H1 (cell line): ENCODE data around the gene SLC24A1. TPM values are rescaled to one million over a fixed set of nuclear protein-coding genes. Genes with fewer than 3 reads are reported as not detected.

Experiments used
- CTCF ChIA-PET: fragments of 300-600 bp; sonication (Branson Sonifier 250); formaldehyde crosslinking; loops from one replicate; lab custom pipeline; 2021; ENCODE audit not compliant: partially characterized antibody; lab: Charles Lee
- POLR2A ChIA-PET: fragments of 300-600 bp; sonication (Branson Sonifier 250); formaldehyde crosslinking; loops from one replicate; lab custom pipeline; 2021; ENCODE audit warnings: inconsistent platforms; ENCODE audit not compliant: partially characterized antibody; lab: Charles Lee
- DNase-seq, 2 experiments: peaks; one replicate each; pipeline versions ENCODE4 v3.0.0 to v3.0.0-alpha.2; 2010 to 2022; ENCODE audit warnings: low spot score in 2 of 2, low read depth in 1 of 2, mixed read lengths in 1 of 2
- FAIRE-seq: peaks from 2 replicates; lab custom pipeline; 2011; peaks lifted over from hg19 to GRCh38; lab: Jason Lieb, UNC
- H2AFZ ChIP-seq: 2 replicates; pipeline ENCODE4 v1.8.1; 2012; ENCODE audit warnings: low read length, inconsistent platforms
- H2AK5ac ChIP-seq: 2 replicates; pipeline ENCODE4 v1.6.1; 2013; ENCODE audit warnings: low read depth, low read length
- H2BK120ac ChIP-seq: replicated peaks from 2 replicates; pipeline ENCODE3; 2013; ENCODE audit warnings: low read depth, low read length, inconsistent platforms
- H2BK12ac ChIP-seq: 2 replicates; pipeline ENCODE4 v1.6.1; 2013; ENCODE audit warnings: low read depth, low read length
- H2BK15ac ChIP-seq: 2 replicates; pipeline ENCODE4 v1.6.1; 2013; ENCODE audit warnings: low read length
- H2BK20ac ChIP-seq: 2 replicates; pipeline ENCODE4 v1.6.1; 2013; ENCODE audit warnings: low read length
- H2BK5ac ChIP-seq: 2 replicates; pipeline ENCODE4 v1.6.1; 2013; ENCODE audit warnings: low read depth, low read length
- H3K14ac ChIP-seq: 2 replicates; pipeline ENCODE4 v1.6.1; 2013; ENCODE audit warnings: inconsistent platforms; ENCODE audit not compliant: insufficient read length
- H3K18ac ChIP-seq: 2 replicates; pipeline ENCODE4 v1.6.1; 2013; ENCODE audit warnings: low read length; ENCODE audit errors: extremely low read depth
- H3K23ac ChIP-seq: 2 replicates; pipeline ENCODE4 v1.6.1; 2013; ENCODE audit warnings: inconsistent platforms; ENCODE audit not compliant: insufficient read length
- H3K23me2 ChIP-seq: 2 replicates; pipeline ENCODE4 v1.6.1; 2013; ENCODE audit warnings: low read depth, low read length
- H3K27ac ChIP-seq: 2 replicates; pipeline ENCODE4 v1.6.1; 2011; ENCODE audit warnings: low read depth, low read length, inconsistent platforms
- H3K27me3 ChIP-seq, 4 experiments: replicated peaks in 1 of 4; 1 replicate in 1 of 4; 2 replicates in 3 of 4; pipeline versions ENCODE4 v1.6.1 to v1.8.1; 2011 to 2013; ENCODE audit warnings: low read length in 3 of 4, mild to moderate bottlenecking in 3 of 4, inconsistent platforms in 2 of 4, mixed read lengths in 2 of 4, moderate library complexity in 1 of 4; ENCODE audit not compliant: control insufficient read depth in 3 of 4, insufficient read depth in 3 of 4; ENCODE audit errors: extremely low read depth in 1 of 4
- H3K36me3 ChIP-seq, 4 experiments: 2 replicates each; pipeline versions ENCODE4 v1.6.1 to v1.8.1; 2011 to 2013; ENCODE audit warnings: mild to moderate bottlenecking in 4 of 4, low read length in 3 of 4, moderate library complexity in 2 of 4, control low read depth in 1 of 4, inconsistent platforms in 1 of 4; ENCODE audit not compliant: insufficient read depth in 4 of 4, control insufficient read depth in 2 of 4
- H3K4ac ChIP-seq: replicated peaks from 2 replicates; pipeline ENCODE3; 2013; ENCODE audit warnings: low read length, low read depth, mixed read lengths, inconsistent platforms; ENCODE audit not compliant: insufficient read length
- H3K4me1 ChIP-seq, 4 experiments: replicated peaks in 1 of 4; 1 replicate in 1 of 4; 2 replicates in 3 of 4; pipeline versions ENCODE4 v1.6.1 to v1.8.1; 2011 to 2013; ENCODE audit warnings: low read length in 3 of 4, inconsistent platforms in 2 of 4, mixed read lengths in 1 of 4; ENCODE audit not compliant: insufficient read depth in 4 of 4, control insufficient read depth in 3 of 4
- H3K4me2 ChIP-seq, 2 experiments: 2 replicates each; pipeline versions ENCODE4 v1.6.1 to v1.8.1; 2011 to 2013; ENCODE audit warnings: low read depth in 2 of 2, low read length in 2 of 2, control low read depth in 1 of 2, inconsistent platforms in 1 of 2, mild to moderate bottlenecking in 1 of 2; ENCODE audit not compliant: insufficient read depth in 1 of 2
- H3K4me3 ChIP-seq, 4 experiments: fragments of 200-600, 300-600 bp in 1 of 4; sonication (generic), shearing (Covaris generic), sonication (Bioruptor Twin) in 1 of 4; 2 replicates each; pipeline versions ENCODE4 v1.5.1 to v1.8.1; 2011 to 2016; ENCODE audit warnings: low read length in 4 of 4, low read depth in 3 of 4, control low read depth in 2 of 4, inconsistent platforms in 2 of 4, mild to moderate bottlenecking in 2 of 4, mixed read lengths in 1 of 4, moderate library complexity in 1 of 4; ENCODE audit not compliant: insufficient read depth in 2 of 4; ENCODE audit errors: extremely low read depth in 1 of 4
- H3K56ac ChIP-seq: replicated peaks from 2 replicates; pipeline ENCODE3; 2013; ENCODE audit warnings: low read depth, mild to moderate bottlenecking, mixed read lengths, low read length, inconsistent platforms; ENCODE audit not compliant: insufficient read length
- H3K79me1 ChIP-seq: 2 replicates; pipeline ENCODE4 v1.6.1; 2013; ENCODE audit warnings: low read depth, low read length, control low read depth
- H3K79me2 ChIP-seq, 2 experiments: 2 replicates each; pipeline versions ENCODE4 v1.6.1 to v1.8.1; 2012 to 2013; ENCODE audit warnings: low read length in 2 of 2, mild to moderate bottlenecking in 2 of 2, inconsistent platforms in 1 of 2; ENCODE audit not compliant: insufficient read depth in 2 of 2, control insufficient read depth in 1 of 2
- H3K9ac ChIP-seq, 4 experiments: replicated peaks in 1 of 4; 1 replicate in 1 of 4; 2 replicates in 3 of 4; pipeline versions ENCODE4 v1.6.1 to v1.8.1; 2011 to 2013; ENCODE audit warnings: low read depth in 3 of 4, low read length in 3 of 4, control low read depth in 2 of 4, mild to moderate bottlenecking in 2 of 4, moderate library complexity in 2 of 4, inconsistent platforms in 1 of 4; ENCODE audit errors: extremely low read depth in 1 of 4
- H3K9me3 ChIP-seq, 2 experiments: 2 replicates each; pipeline versions ENCODE4 v1.6.1 to v1.8.1; 2012 to 2013; ENCODE audit warnings: mild to moderate bottlenecking in 2 of 2, moderate library complexity in 2 of 2, control low read depth in 1 of 2, inconsistent platforms in 1 of 2, low read depth in 1 of 2, low read length in 1 of 2, mixed read lengths in 1 of 2; ENCODE audit not compliant: insufficient read depth in 2 of 2
- H4K20me1 ChIP-seq, 2 experiments: replicated peaks in 1 of 2; 2 replicates each; pipeline versions ENCODE3 to v1.8.1; 2011 to 2013; ENCODE audit warnings: inconsistent platforms in 2 of 2, low read length in 2 of 2, mild to moderate bottlenecking in 1 of 2; ENCODE audit not compliant: insufficient read depth in 2 of 2, control insufficient read depth in 1 of 2
- H4K5ac ChIP-seq: 2 replicates; pipeline ENCODE4 v1.6.1; 2013; ENCODE audit warnings: low read length, low read depth, mixed read lengths, inconsistent platforms; ENCODE audit not compliant: insufficient read length
- H4K8ac ChIP-seq: 2 replicates; pipeline ENCODE4 v1.8.0; 2013; ENCODE audit warnings: mild to moderate bottlenecking, moderate library complexity, low read length, inconsistent platforms; ENCODE audit not compliant: insufficient read depth; ENCODE audit errors: extremely low read depth
- H4K91ac ChIP-seq: replicated peaks from 2 replicates; pipeline ENCODE3; 2013; ENCODE audit warnings: low read length, mixed read lengths, inconsistent platforms; ENCODE audit not compliant: insufficient read length
- ASH2L ChIP-seq: fragments of 200-600, 300-600 bp; sonication (generic); IDR thresholded peaks from one replicate; pipeline ENCODE4 v1.7.1; 2017; ENCODE audit warnings: low read length
- CTBP2 ChIP-seq: IDR thresholded peaks from 2 replicates; pipeline ENCODE4 v1.7.0; 2011; ENCODE audit warnings: borderline replicate concordance, mild to moderate bottlenecking, moderate library complexity, mixed read lengths, low read length; ENCODE audit not compliant: insufficient read depth, insufficient read length
- JUND ChIP-seq: IDR thresholded peaks from 2 replicates; pipeline ENCODE4 v1.6.1; 2011; ENCODE audit warnings: mild to moderate bottlenecking, improper control_type of control experiment, low read length
- MAFK ChIP-seq: IDR thresholded peaks from 2 replicates; pipeline ENCODE4 v1.6.1; 2012; ENCODE audit warnings: low read depth, mild to moderate bottlenecking, improper control_type of control experiment, low read length
- RBBP5 ChIP-seq: IDR thresholded peaks from 2 replicates; pipeline ENCODE4 v1.7.1; 2012; ENCODE audit warnings: low read depth, mild to moderate bottlenecking, inconsistent platforms, low read length, moderate library complexity, borderline replicate concordance
- SIX5 ChIP-seq: IDR thresholded peaks from 2 replicates; pipeline ENCODE4 v1.6.1; 2011; ENCODE audit warnings: mild to moderate bottlenecking, low read depth, low read length
- SP1 ChIP-seq: IDR thresholded peaks from 2 replicates; pipeline ENCODE4 v1.6.1; 2011; ENCODE audit warnings: low read depth, low read length
- WGBS, 2 experiments: shearing (Covaris generic) in 1 of 2; methylation state at CpG; one replicate each; pipeline versions ENCODE4 v1.1.6 to v1.1.7; 2013 to 2015; ENCODE audit warnings: low lambda C conversion rate in 2 of 2, mixed read lengths in 2 of 2, inconsistent platforms in 1 of 2, low coverage in 1 of 2, missing lambda C conversion rate in 1 of 2; ENCODE audit not compliant: insufficient replicate concordance in 2 of 2, insufficient coverage in 1 of 2, insufficient read length in 1 of 2; ENCODE audit errors: extremely low coverage in 1 of 2, missing lambda C conversion rate in 1 of 2; 5-methylcytosine and 5-hydroxymethylcytosine counted together
- polyA plus RNA-seq, 7 experiments: library from polyadenylated mRNA; depleted of rRNA in 3 of 7; stranded (reverse) in 5 of 7; unstranded in 2 of 7; fragments of >200 nt in 5 of 7; fragments of 200-250 nt in 2 of 7; gene quantifications; 1 replicate in 5 of 7; 2 replicates in 1 of 7; 4 replicates in 1 of 7; pipeline versions ENCODE4 v1.2.1 to v1.2.3, GENCODE V29; 2011 to 2013; ENCODE audit warnings: missing spikeins in 2 of 7, mixed read lengths in 2 of 7
- total RNA-seq: library from RNA; stranded (reverse); fragmentation: NEBNext Ultra II Directional; extraction: Animal tissue kit (Norgen Biotek cat#: 25700); gene quantifications from 2 replicates; pipeline ENCODE4 v1.2.1, GENCODE V29; 2021

The SLC24A1 gene
- total and polyA plus RNA-seq, 2 of the 8 experiments (the other 6 are each of a cell fraction or from before 2014, with no cell fraction given), result 4.9 to 6.6 TPM

GRCh38 chr15:65653801-65654521 lies 32.2 kb downstream of the SLC24A1 start:
- H3K27ac ChIP-seq, result no peak overlapping the region
- no peak overlapping the region for H2BK15ac ChIP-seq
- H3K4me1 ChIP-seq, result no peaks in the 10 kb centered on the region; a peak in 1 of 7 replicates
- no peak overlapping the region for H3K18ac ChIP-seq
- H3K79me2 ChIP-seq, result no peaks in the 10 kb centered on the region
- DNase-seq, result no peak
- H3K36me3 ChIP-seq, result no peaks in the 10 kb centered on the region
- H4K5ac ChIP-seq, result no peak overlapping the region
- H3K23me2 ChIP-seq, result no peaks in the 10 kb centered on the region
- no peak overlapping the region for H3K4me3 ChIP-seq
- ChIA-PET CTCF (interaction anchor here (8.7 kb wide), 1 partner anchor 14 kb away, joined by 81 read pairs; no protein-coding TSS in a partner anchor), POLR2A (no interaction called here)
- no peaks in the 10 kb centered on the region for H3K79me1 ChIP-seq
- no peak overlapping the region for H3K4ac ChIP-seq
- H3K56ac ChIP-seq, result no peak overlapping the region
- H2BK20ac ChIP-seq, result no peak overlapping the region
- H4K91ac ChIP-seq, result no peak overlapping the region
- no peak overlapping the region for H3K14ac ChIP-seq
- H2BK5ac ChIP-seq, result no peak overlapping the region
- WGBS, 2 experiments, result 86% methylated on average over 5 of the region's 5 CpGs; no CpG with 5 or more reads in 1 of the 2 experiments
- H2BK12ac ChIP-seq, result no peak overlapping the region
- no peaks in the 10 kb centered on the region for H4K20me1 ChIP-seq
- no peak overlapping the region for H2AK5ac ChIP-seq
- H4K8ac ChIP-seq, result no peak overlapping the region
- no peak overlapping the region for H2AFZ ChIP-seq
- H2BK120ac ChIP-seq, result no peak overlapping the region
- no peak overlapping the region for H3K23ac ChIP-seq
- H3K9me3 ChIP-seq, result no peaks in the 10 kb centered on the region
- no peaks in the 10 kb centered on the region for H3K27me3 ChIP-seq
- no peak overlapping the region for H3K9ac ChIP-seq
- FAIRE-seq, result no peak
- H3K4me2 ChIP-seq, result no peak overlapping the region
- TF ChIP-seq SP1 (no peak), ASH2L (no peak), SIX5 (no peak), JUND (no peak), CTBP2 (no peak), MAFK (no peak), RBBP5 (no peak)
